ENCODE results near the gene MAEL. TPM values are rescaled to one million over a fixed set of nuclear protein-coding genes. Genes with fewer than 3 reads are reported as not detected.

Gene MAEL
- polyA plus RNA-seq, 1 donor from 2014 or later: not detected

DNA sequence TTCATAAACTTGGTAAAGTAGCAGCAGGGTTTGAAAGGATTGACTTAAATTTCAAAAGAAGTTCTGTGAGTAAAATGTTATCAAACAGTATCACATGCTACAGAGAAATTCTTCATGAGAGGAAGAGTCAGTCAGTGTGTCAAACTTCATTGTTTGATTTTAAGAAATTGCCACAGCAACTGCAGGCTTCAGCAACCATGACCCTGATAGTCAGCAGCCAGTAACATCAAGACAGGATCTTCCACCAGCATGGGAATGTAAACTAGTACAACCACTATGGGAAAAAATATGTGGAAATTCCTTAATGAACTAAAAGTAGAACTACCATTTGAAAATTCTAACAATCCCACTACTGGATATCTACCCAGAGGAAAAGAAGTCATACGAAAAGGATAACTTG, 11.5 kb downstream of the MAEL start (continued):
- TF ChIP-seq MXI1 (conservative IDR thresholded peaks at IDR 0.05; ENCODE audit: poor library complexity, severe bottlenecking) (no peak), SMC3 (conservative IDR thresholded peaks at IDR 0.05; ENCODE audit: poor library complexity) (no peak), RAD21 (conservative IDR thresholded peaks at IDR 0.05) (no peak), TAF1 (IDR thresholded peaks at IDR 0.05; ENCODE audit: low read depth) (no peak)

DNA sequence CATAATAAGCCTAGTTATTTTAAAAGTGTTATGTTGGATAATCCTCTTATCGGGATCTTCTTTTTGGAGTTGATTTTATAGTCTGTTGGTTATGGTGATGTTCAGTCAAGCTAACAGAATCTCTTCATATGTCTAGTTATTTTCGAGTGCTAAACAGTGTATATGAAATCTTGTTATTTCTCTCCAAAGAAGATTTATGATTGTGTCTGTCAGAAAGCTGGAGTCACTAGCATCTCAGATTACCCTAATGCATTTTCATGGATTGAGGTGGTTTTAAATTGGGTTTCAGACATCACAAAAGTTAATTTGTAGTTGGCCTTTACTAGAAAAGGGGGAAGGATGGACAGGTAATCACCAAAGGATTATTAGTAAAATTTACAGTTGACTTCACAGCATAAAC, 13.3 kb downstream of the MAEL start:
- Histone ChIP-seq H3K4me2 (ENCODE audit: low read length) (no peak overlapping the region), H4K20me1 (ENCODE audit: insufficient read depth) (no peaks in the 10 kb centered on the region), H3K9me3 (ENCODE audit: low read length) (no peaks in the 10 kb centered on the region), H3K9ac (ENCODE audit: low read length) (no peak overlapping the region), H3K9me2 (ENCODE audit: insufficient read depth, low read length) (no peaks in the 10 kb centered on the region), H3F3A (ENCODE audit: insufficient read depth, low read length, poor library complexity, severe bottlenecking) (no peaks in the 10 kb centered on the region), H3K4me3 (ENCODE audit: low read length) (no peak overlapping the region), H3K27ac (ENCODE audit: low read length) (no peak overlapping the region), H3K27me3 (ENCODE audit: insufficient read depth, low read depth, low read length) (no peaks in the 10 kb centered on the region), H3K79me2 (replicated peaks; ENCODE audit: insufficient read depth, low read length) (no peaks in the 10 kb centered on the region), H2AFZ (ENCODE audit: low read depth, low read length) (no peak overlapping the region), H3K36me3 (ENCODE audit: insufficient read depth, low read length) (no peaks in the 10 kb centered on the region)
- TF ChIP-seq MXI1 (conservative IDR thresholded peaks at IDR 0.05; ENCODE audit: poor library complexity, severe bottlenecking) (no peak), SMC3 (conservative IDR thresholded peaks at IDR 0.05; ENCODE audit: poor library complexity) (no peak)

DNA sequence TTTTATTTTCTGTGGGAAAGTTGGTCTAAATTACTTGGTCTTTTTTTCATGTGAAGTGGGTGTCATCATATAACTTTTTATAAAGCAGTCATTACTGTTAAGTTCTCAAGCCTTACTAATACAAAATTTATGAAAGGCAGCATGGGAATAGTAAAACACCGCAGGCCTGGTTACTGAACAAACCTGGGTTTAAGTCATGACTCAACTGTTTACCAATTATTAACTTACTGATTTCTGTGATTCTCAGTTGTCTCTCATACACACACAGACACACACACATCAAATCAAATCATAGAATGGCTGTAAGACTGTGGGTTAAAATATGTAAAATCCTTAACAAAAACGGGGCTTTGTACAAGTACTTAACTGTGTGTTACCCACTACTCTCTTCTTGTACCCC, 14.6 kb downstream of the MAEL start:
- Histone ChIP-seq H2AFZ (ENCODE audit: low read depth, low read length) (no peak overlapping the region), H3F3A (ENCODE audit: insufficient read depth, low read length, poor library complexity, severe bottlenecking) (no peaks in the 10 kb centered on the region), H3K4me2 (ENCODE audit: low read length) (no peak overlapping the region), H3K9me3 (ENCODE audit: low read length) (no peaks in the 10 kb centered on the region), H3K27me3 (ENCODE audit: insufficient read depth, low read depth, low read length) (no peaks in the 10 kb centered on the region), H3K9ac (ENCODE audit: low read length) (no peak overlapping the region), H3K9me2 (ENCODE audit: insufficient read depth, low read length) (no peaks in the 10 kb centered on the region), H3K27ac (ENCODE audit: low read length) (no peak overlapping the region), H3K79me2 (replicated peaks; ENCODE audit: insufficient read depth, low read length) (no peaks in the 10 kb centered on the region), H3K36me3 (ENCODE audit: insufficient read depth, low read length) (no peaks in the 10 kb centered on the region), H4K20me1 (ENCODE audit: insufficient read depth) (no peaks in the 10 kb centered on the region), H3K4me3 (ENCODE audit: low read length) (no peak overlapping the region)
- no peak for TF ChIP-seq TAF1 (IDR thresholded peaks at IDR 0.05; ENCODE audit: low read depth)
- TF ChIP-seq SMC3 (conservative IDR thresholded peaks at IDR 0.05; ENCODE audit: poor library complexity): no peak
- no peak for TF ChIP-seq EZH2 (IDR thresholded peaks at IDR 0.05; ENCODE audit: borderline replicate concordance, insufficient read depth, low read length, poor library complexity, severe bottlenecking)
- TF ChIP-seq, protein P1, sequence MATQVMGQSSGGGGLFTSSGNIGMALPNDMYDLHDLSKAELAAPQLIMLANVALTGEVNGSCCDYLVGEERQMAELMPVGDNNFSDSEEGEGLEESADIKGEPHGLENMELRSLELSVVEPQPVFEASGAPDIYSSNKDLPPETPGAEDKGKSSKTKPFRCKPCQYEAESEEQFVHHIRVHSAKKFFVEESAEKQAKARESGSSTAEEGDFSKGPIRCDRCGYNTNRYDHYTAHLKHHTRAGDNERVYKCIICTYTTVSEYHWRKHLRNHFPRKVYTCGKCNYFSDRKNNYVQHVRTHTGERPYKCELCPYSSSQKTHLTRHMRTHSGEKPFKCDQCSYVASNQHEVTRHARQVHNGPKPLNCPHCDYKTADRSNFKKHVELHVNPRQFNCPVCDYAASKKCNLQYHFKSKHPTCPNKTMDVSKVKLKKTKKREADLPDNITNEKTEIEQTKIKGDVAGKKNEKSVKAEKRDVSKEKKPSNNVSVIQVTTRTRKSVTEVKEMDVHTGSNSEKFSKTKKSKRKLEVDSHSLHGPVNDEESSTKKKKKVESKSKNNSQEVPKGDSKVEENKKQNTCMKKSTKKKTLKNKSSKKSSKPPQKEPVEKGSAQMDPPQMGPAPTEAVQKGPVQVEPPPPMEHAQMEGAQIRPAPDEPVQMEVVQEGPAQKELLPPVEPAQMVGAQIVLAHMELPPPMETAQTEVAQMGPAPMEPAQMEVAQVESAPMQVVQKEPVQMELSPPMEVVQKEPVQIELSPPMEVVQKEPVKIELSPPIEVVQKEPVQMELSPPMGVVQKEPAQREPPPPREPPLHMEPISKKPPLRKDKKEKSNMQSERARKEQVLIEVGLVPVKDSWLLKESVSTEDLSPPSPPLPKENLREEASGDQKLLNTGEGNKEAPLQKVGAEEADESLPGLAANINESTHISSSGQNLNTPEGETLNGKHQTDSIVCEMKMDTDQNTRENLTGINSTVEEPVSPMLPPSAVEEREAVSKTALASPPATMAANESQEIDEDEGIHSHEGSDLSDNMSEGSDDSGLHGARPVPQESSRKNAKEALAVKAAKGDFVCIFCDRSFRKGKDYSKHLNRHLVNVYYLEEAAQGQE (IDR thresholded peaks at IDR 0.05; ENCODE audit: borderline replicate concordance): no peak
- no peak for TF ChIP-seq EP300 (conservative IDR thresholded peaks at IDR 0.05; ENCODE audit: poor library complexity, severe bottlenecking)
- TF ChIP-seq RAD21 (conservative IDR thresholded peaks at IDR 0.05): no peak
- TF ChIP-seq MXI1 (conservative IDR thresholded peaks at IDR 0.05; ENCODE audit: poor library complexity, severe bottlenecking): no peak
- TF ChIP-seq, protein P2, sequence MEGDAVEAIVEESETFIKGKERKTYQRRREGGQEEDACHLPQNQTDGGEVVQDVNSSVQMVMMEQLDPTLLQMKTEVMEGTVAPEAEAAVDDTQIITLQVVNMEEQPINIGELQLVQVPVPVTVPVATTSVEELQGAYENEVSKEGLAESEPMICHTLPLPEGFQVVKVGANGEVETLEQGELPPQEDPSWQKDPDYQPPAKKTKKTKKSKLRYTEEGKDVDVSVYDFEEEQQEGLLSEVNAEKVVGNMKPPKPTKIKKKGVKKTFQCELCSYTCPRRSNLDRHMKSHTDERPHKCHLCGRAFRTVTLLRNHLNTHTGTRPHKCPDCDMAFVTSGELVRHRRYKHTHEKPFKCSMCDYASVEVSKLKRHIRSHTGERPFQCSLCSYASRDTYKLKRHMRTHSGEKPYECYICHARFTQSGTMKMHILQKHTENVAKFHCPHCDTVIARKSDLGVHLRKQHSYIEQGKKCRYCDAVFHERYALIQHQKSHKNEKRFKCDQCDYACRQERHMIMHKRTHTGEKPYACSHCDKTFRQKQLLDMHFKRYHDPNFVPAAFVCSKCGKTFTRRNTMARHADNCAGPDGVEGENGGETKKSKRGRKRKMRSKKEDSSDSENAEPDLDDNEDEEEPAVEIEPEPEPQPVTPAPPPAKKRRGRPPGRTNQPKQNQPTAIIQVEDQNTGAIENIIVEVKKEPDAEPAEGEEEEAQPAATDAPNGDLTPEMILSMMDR (IDR thresholded peaks at IDR 0.05; ENCODE audit: poor library complexity, severe bottlenecking): no peak
- TF ChIP-seq POLR2AphosphoS5 (IDR thresholded peaks at IDR 0.05): no peak

Measured in neural cell (in vitro differentiated cells).